IMR-90 (cell line): ENCODE measurements around the gene PLXNA4. TPM values are rescaled to one million over a fixed set of nuclear protein-coding genes. Genes with fewer than 3 reads are reported as not detected.

ENCODE experiments used
- ATAC-seq: fragments of 200-7000 bp; cut with Tn5 transposase; 2 replicates; pipeline ENCODE4 v1.9.1; 2020; ENCODE audit warnings: low read depth, mild to moderate bottlenecking, moderate library complexity
- BruUV-seq: library from RNA; stranded (reverse); fragments of 400-500 nt; replicated peaks from 2 replicates; lab custom pipeline; 2021; lab: Mats Ljungman, UMichigan
- CTCF ChIA-PET: fragments of 300-600 bp; formaldehyde crosslinking; extraction: SDS; loops from one replicate; lab custom pipeline; 2021; ENCODE audit warnings: antibody characterized with exemption; lab: Yijun Ruan, JAX
- POLR2A ChIA-PET: fragments of 300-600 bp; sonication (Branson Sonifier 250); formaldehyde crosslinking; loops from one replicate; lab custom pipeline; 2022; ENCODE audit warnings: antibody characterized with exemption; ENCODE audit not compliant: unreplicated experiment; lab: Charles Lee
- DNase-seq: peaks from one replicate; pipeline ENCODE4 v3.0.0; 2013
- H2AFZ ChIP-seq: replicated peaks from 2 replicates; pipeline ENCODE3; 2013; ENCODE audit warnings: low read length, mild to moderate bottlenecking; ENCODE audit not compliant: poor library complexity
- H2AK5ac ChIP-seq: 2 replicates; pipeline ENCODE4 v1.6.1; 2013; ENCODE audit warnings: low read depth, low read length, inconsistent platforms
- H2AK9ac ChIP-seq: replicated peaks from 2 replicates; pipeline ENCODE3; 2013; ENCODE audit warnings: mild to moderate bottlenecking, low read depth, low read length, moderate library complexity; ENCODE audit not compliant: poor library complexity
- H2BK120ac ChIP-seq: 2 replicates; pipeline ENCODE4 v1.6.1; 2013; ENCODE audit warnings: low read depth, low read length, inconsistent platforms
- H2BK15ac ChIP-seq: 3 replicates; pipeline ENCODE4 v1.6.1; 2013; ENCODE audit warnings: low read depth, low read length, inconsistent platforms
- H2BK20ac ChIP-seq: 2 replicates; pipeline ENCODE4 v1.6.1; 2013; ENCODE audit warnings: low read depth, mild to moderate bottlenecking, inconsistent platforms, low read length, moderate library complexity
- H2BK5ac ChIP-seq: 2 replicates; pipeline ENCODE4 v1.6.1; 2013; ENCODE audit warnings: mild to moderate bottlenecking, low read depth, low read length, inconsistent platforms; ENCODE audit not compliant: poor library complexity, severe bottlenecking
- H3K14ac ChIP-seq: replicated peaks from 2 replicates; pipeline ENCODE4 v1.6.1; 2013; ENCODE audit warnings: low read depth, low read length, inconsistent platforms
- H3K18ac ChIP-seq: 2 replicates; pipeline ENCODE4 v1.6.1; 2013; ENCODE audit warnings: low read depth, low read length, control low read depth
- H3K23ac ChIP-seq: 2 replicates; pipeline ENCODE4 v1.6.1; 2013; ENCODE audit warnings: low read depth, low read length, inconsistent platforms
- H3K27ac ChIP-seq: 2 replicates; pipeline ENCODE4 v1.5.1; 2013; ENCODE audit warnings: mild to moderate bottlenecking, control low read depth, low read length; ENCODE audit not compliant: insufficient read depth
- H3K27me3 ChIP-seq: 2 replicates; pipeline ENCODE4 v1.6.1; 2013; ENCODE audit warnings: low read length; ENCODE audit not compliant: control insufficient read depth, insufficient read depth
- H3K36me3 ChIP-seq: 2 replicates; pipeline ENCODE4 v1.6.1; 2013; ENCODE audit warnings: low read length, mixed read lengths; ENCODE audit not compliant: control insufficient read depth, insufficient read depth
- H3K4ac ChIP-seq: 2 replicates; pipeline ENCODE4 v1.6.1; 2013; ENCODE audit warnings: low read depth, low read length, inconsistent platforms
- H3K4me1 ChIP-seq: 2 replicates; pipeline ENCODE4 v1.6.1; 2013; ENCODE audit warnings: low read length, mixed read lengths; ENCODE audit not compliant: control insufficient read depth, insufficient read depth
- H3K4me2 ChIP-seq: 2 replicates; pipeline ENCODE4 v1.6.1; 2013; ENCODE audit warnings: low read depth, mild to moderate bottlenecking, control low read depth, low read length, moderate library complexity
- H3K4me3 ChIP-seq: 2 replicates; pipeline ENCODE4 v1.5.1; 2013; ENCODE audit warnings: low read depth, mild to moderate bottlenecking, control low read depth, low read length, moderate library complexity; ENCODE audit not compliant: insufficient read depth
- H3K56ac ChIP-seq: 2 replicates; pipeline ENCODE4 v1.6.1; 2013; ENCODE audit warnings: low read length, inconsistent platforms; ENCODE audit not compliant: insufficient read depth; ENCODE audit errors: extremely low read depth
- H3K79me1 ChIP-seq, 2 experiments: 2 replicates each; pipeline ENCODE4 v1.6.1; 2013; ENCODE audit warnings: low read length in 2 of 2, inconsistent platforms in 1 of 2, low read depth in 1 of 2
- H3K9ac ChIP-seq: 2 replicates; pipeline ENCODE4 v1.6.1; 2013; ENCODE audit warnings: low read depth, low read length, control low read depth
- H3K9me1 ChIP-seq: 2 replicates; pipeline ENCODE4 v1.6.1; 2013; ENCODE audit warnings: low read length, inconsistent platforms; ENCODE audit not compliant: insufficient read depth
- H3K9me3 ChIP-seq: 2 replicates; pipeline ENCODE4 v1.6.1; 2013; ENCODE audit warnings: low read length; ENCODE audit not compliant: control insufficient read depth, insufficient read depth
- H4K20me1 ChIP-seq: 2 replicates; pipeline ENCODE4 v1.6.1; 2013; ENCODE audit warnings: low read length, inconsistent platforms; ENCODE audit not compliant: insufficient read depth
- H4K5ac ChIP-seq: 2 replicates; pipeline ENCODE4 v1.6.1; 2013; ENCODE audit warnings: mild to moderate bottlenecking, low read depth, low read length, control low read depth
- H4K8ac ChIP-seq, 2 experiments: 2 replicates each; pipeline ENCODE4 v1.6.1; 2013; ENCODE audit warnings: low read depth in 2 of 2, low read length in 2 of 2, control low read depth in 1 of 2, inconsistent platforms in 1 of 2
- H4K91ac ChIP-seq: 2 replicates; pipeline ENCODE4 v1.6.1; 2013; ENCODE audit warnings: low read depth, low read length, inconsistent platforms; ENCODE audit not compliant: insufficient read depth
- MAZ ChIP-seq: IDR thresholded peaks from 2 replicates; pipeline ENCODE4 v1.6.1; 2012; ENCODE audit warnings: low read depth, mild to moderate bottlenecking, low read length, improper control_type of control experiment, moderate library complexity, borderline replicate concordance
- WGBS, 2 experiments: methylation state at CpG; one replicate each; pipeline versions ENCODE4 v1.1.5 to v1.1.7; 2013; ENCODE audit warnings: missing lambda C conversion rate in 2 of 2; ENCODE audit not compliant: insufficient read length in 1 of 2; ENCODE audit errors: extremely low coverage in 2 of 2; 5-methylcytosine and 5-hydroxymethylcytosine counted together
- dilution Hi-C: fragments of 300-500 bp; cut with HindIII; formaldehyde crosslinking; loops from one replicate; pipeline ENCODE4 v1.14.3; 2018; ENCODE audit warnings: low sequenced_read_pairs; ENCODE audit not compliant: unreplicated experiment
- in situ Hi-C: fragments of 300-500 bp; cut with MboI; formaldehyde crosslinking; loops from 3 replicates; pipeline ENCODE4 v1.14.3; 2019; ENCODE audit warnings: low sequenced_read_pairs, inconsistent platforms, mixed read lengths
- intact Hi-C: fragments of 100-400 bp; cut with micrococcal nuclease; formaldehyde crosslinking; loops from 2 replicates; pipeline ENCODE4 v1.10.0; 2022
- polyA plus RNA-seq, 3 experiments: library from polyadenylated mRNA; depleted of rRNA; stranded (reverse); fragments of >200 nt; gene quantifications; 2 replicates each; pipeline ENCODE4 v1.2.3, GENCODE V29; 2012; ENCODE audit warnings: low replicate concordance in 1 of 3
- total RNA-seq: library from RNA; depleted of rRNA; stranded (reverse); fragments of >200 nt; gene quantifications from 2 replicates; pipeline ENCODE4 v1.2.3, GENCODE V29; 2012

PLXNA4 gene
- total and polyA plus RNA-seq, 2 of the 4 experiments (the other 2 are of a cell fraction): under 0.01 TPM

DNA sequence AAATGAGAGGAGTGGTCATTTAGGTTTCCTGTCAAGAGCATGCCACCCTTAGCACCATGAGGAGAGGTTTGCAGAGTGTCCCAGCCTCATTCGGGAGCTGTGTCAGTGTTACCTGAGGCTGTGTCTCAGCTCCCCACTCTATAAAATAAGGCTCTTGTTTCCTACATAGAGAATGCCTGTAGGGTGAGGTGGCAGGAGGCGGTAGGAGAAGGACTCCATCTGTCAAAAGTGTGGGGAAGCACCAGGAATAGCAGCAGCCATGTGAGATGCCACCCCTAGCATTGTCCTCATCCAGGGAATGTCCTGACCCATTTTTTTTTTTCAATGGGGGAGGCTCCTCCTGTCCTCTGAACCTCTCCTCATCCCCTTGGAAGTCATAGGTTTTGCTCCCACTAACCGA is 451.2 kb downstream of the PLXNA4 start:
- Histone ChIP-seq H3K56ac (no peak overlapping the region), H4K5ac (no peak overlapping the region), H3K4me1 (no peaks in the 10 kb centered on the region), H3K27ac (no peak overlapping the region), H3K9ac (no peak overlapping the region), H4K91ac (no peak overlapping the region), H2BK5ac (no peak overlapping the region), H3K36me3 (no peaks in the 10 kb centered on the region), H4K8ac (no peak overlapping the region), H4K20me1 (no peaks in the 10 kb centered on the region), H2BK20ac (no peak overlapping the region), H2BK15ac (no peak overlapping the region), H3K14ac (no peak overlapping the region), H3K79me1 (no peaks in the 10 kb centered on the region), H2AK5ac (no peak overlapping the region), H3K9me1 (no peaks in the 10 kb centered on the region), H3K4me2 (no peak overlapping the region), H2AK9ac (no peak overlapping the region), H2BK120ac (no peak overlapping the region), H3K23ac (no peak overlapping the region), H3K4ac (no peak overlapping the region), H3K18ac (no peak overlapping the region), H3K27me3 (no peaks in the 10 kb centered on the region; the same call in 1 of the 2 replicates), H3K4me3 (no peak overlapping the region), H3K9me3 (no peaks in the 10 kb centered on the region), H2AFZ (no peak overlapping the region)
- no peak for TF ChIP-seq MAZ
- ATAC-seq (no peak), DNase-seq (no peak)
- ChIA-PET POLR2A (no interaction called here), CTCF (no interaction called here)
- dilution Hi-C loops: no loop called here
- BruUV-seq: no TSS peak
- intact Hi-C loops: no loop called here
- WGBS, 2 experiments: no CpG with 5 or more reads among the region's 3 CpGs
- in situ Hi-C loops: no loop called here
